IMR-90 (cell line): ENCODE results near the gene RAB18.

Source experiments
- BHLHE40 ChIP-seq: fragments of 150-350 bp; IDR thresholded peaks from 2 replicates; pipeline ENCODE4 v1.6.1; 2016; ENCODE audit warnings: mild to moderate bottlenecking, low read depth, low read length
- CEBPB ChIP-seq: IDR thresholded peaks from 2 replicates; pipeline ENCODE4 v1.6.1; 2012; ENCODE audit warnings: low read depth, low read length, improper control_type of control experiment
- CTCF ChIP-seq: conservative IDR thresholded peaks from 2 replicates; pipeline ENCODE4 v1.5.1; 2012; ENCODE audit warnings: mild to moderate bottlenecking, low read depth, low read length, improper control_type of control experiment
- ELK1 ChIP-seq: fragments of 150-350 bp; IDR thresholded peaks from 2 replicates; pipeline ENCODE4 v1.6.1; 2016; ENCODE audit warnings: low read depth, mild to moderate bottlenecking, low read length, moderate library complexity, borderline replicate concordance
- FOS ChIP-seq: fragments of 150-350 bp; IDR thresholded peaks from 2 replicates; pipeline ENCODE4 v1.6.1; 2016; ENCODE audit warnings: low read depth, low read length
- MAFK ChIP-seq: IDR thresholded peaks from 2 replicates; pipeline ENCODE4 v1.6.1; 2012; ENCODE audit warnings: low read depth, low read length, improper control_type of control experiment
- MXI1 ChIP-seq: IDR thresholded peaks from 2 replicates; pipeline ENCODE4 v1.6.1; 2012; ENCODE audit warnings: low read depth, mild to moderate bottlenecking, low read length, moderate library complexity, borderline replicate concordance
- POLR2A ChIP-seq: IDR thresholded peaks from 2 replicates; pipeline ENCODE4 v1.6.1; 2012; ENCODE audit warnings: mild to moderate bottlenecking, low read depth, low read length
- RAD21 ChIP-seq: IDR thresholded peaks from 2 replicates; pipeline ENCODE4 v1.6.1; 2012; ENCODE audit warnings: low read length, improper control_type of control experiment
- RCOR1 ChIP-seq: IDR thresholded peaks from 2 replicates; pipeline ENCODE4 v1.6.1; 2012; ENCODE audit warnings: mild to moderate bottlenecking, low read length, improper control_type of control experiment; ENCODE audit not compliant: insufficient replicate concordance
- SMC3 ChIP-seq: fragments of 150-350 bp; IDR thresholded peaks from 2 replicates; pipeline ENCODE4 v1.6.1; 2016; ENCODE audit warnings: low read depth, mild to moderate bottlenecking, antibody characterized with exemption, low read length, moderate library complexity
- USF2 ChIP-seq: fragments of 150-350 bp; IDR thresholded peaks from 2 replicates; pipeline ENCODE4 v1.6.1; 2017; ENCODE audit warnings: mild to moderate bottlenecking, antibody characterized with exemption, low read length, low read depth

- TF ChIP-seq CTCF (no peak), POLR2A (no peak), CEBPB (no peak), MAFK (no peak), FOS (no peak), USF2 (no peak), MXI1 (no peak), RCOR1 (no peak), RAD21 (no peak), BHLHE40 (no peak), ELK1 (no peak), SMC3 (no peak)
These were observed 8.4 kb downstream of the RAB18 start for GRCh38 chr10:27512548-27512947.
